ENCODE measurements around the gene MANF. TPM values are rescaled to one million over a fixed set of nuclear protein-coding genes. Genes with fewer than 3 reads are reported as not detected.

Gene MANF
- 130 and 131 TPM in 2 replicates for total RNA-seq
- long read RNA-seq, partial matches to known transcripts: 0 of 2 reads
- long read RNA-seq, other reads (novel, unspliced or antisense): 0 of 2 reads

DNA sequence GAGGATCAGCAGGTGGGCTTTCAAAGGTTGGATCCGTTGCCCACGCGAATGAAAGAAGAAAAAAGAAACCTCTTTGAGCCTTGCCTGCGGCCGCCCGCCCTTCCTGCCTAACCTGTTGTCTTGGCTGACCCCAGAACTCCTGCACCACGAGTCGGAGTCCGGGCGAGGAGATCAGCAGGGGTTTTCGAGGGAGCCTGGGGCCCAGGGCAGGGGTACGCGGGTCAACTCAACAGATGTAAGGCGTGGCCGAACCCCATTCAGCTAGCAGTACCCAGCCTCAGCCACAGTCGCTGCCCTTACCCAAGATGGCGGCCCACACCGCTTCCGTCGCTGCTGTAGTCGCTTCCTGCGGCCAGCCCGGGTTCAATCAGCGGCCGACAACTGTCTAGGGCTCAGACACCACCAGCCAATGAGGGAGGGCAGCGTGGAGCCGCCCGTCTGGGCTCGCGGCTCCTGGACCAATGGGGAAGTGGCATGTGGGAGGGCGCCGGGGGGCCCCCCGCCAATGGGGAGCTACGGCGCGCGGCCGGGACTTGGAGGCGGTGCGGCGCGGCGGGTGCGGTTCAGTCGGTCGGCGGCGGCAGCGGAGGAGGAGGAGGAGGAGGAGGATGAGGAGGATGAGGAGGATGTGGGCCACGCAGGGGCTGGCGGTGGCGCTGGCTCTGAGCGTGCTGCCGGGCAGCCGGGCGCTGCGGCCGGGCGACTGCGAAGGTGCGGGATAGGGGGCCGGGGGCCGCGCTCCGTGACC is at the start of gene MANF:
Gene MANF, plus strand, starts transcription at position 566 of the 748 bp plus-strand sequence. Its CDS starts 52 bp downstream, at position 618.
- Mint-ChIP-seq H3K4me3 (ENCODE audit: low read depth) (peak within 1 kb of the TSS; percentile 99), H3K27ac (peak within 1 kb of the TSS; percentile 100), H3K4me1 (ENCODE audit: low read depth) (peaks cover 37% of the 10 kb centered on the region), H3K9me3 (ENCODE audit: low read depth) (no peaks in the 10 kb centered on the region), H3K27me3 (no peaks in the 10 kb centered on the region), H3K36me3 (ENCODE audit: insufficient read depth) (peaks cover 15% of the 10 kb centered on the region)
- peak; percentile 94 for DNase-seq (ENCODE audit: low spot score, unreplicated experiment)
- TF ChIP-seq, protein P1, sequence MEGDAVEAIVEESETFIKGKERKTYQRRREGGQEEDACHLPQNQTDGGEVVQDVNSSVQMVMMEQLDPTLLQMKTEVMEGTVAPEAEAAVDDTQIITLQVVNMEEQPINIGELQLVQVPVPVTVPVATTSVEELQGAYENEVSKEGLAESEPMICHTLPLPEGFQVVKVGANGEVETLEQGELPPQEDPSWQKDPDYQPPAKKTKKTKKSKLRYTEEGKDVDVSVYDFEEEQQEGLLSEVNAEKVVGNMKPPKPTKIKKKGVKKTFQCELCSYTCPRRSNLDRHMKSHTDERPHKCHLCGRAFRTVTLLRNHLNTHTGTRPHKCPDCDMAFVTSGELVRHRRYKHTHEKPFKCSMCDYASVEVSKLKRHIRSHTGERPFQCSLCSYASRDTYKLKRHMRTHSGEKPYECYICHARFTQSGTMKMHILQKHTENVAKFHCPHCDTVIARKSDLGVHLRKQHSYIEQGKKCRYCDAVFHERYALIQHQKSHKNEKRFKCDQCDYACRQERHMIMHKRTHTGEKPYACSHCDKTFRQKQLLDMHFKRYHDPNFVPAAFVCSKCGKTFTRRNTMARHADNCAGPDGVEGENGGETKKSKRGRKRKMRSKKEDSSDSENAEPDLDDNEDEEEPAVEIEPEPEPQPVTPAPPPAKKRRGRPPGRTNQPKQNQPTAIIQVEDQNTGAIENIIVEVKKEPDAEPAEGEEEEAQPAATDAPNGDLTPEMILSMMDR (IDR thresholded peaks at IDR 0.05; ENCODE audit: unreplicated experiment): no peak

DNA sequence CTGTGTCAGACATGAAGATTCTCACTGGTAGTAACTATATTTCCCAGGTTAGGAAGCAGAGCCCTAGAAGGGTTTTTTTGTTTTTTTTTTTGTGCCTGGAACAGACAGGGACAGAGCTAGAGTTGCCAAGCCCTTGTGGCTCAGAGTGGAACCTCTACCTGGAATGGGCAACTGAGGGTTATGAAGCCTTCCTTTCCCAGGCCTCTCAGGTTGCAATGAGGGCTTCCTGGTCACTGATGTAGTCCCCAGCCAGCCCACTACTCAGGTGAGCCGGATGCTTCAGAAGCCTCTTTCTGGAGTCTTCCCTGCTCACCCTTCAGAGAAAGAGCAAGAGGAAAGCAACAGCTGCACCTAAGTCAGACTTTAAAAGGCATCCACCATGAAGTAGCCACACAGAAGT is 48.8 kb upstream of the MANF start:
- H3K36me3 Mint-ChIP-seq (ENCODE audit: insufficient read depth): peaks cover 4% of the 10 kb centered on the region
- H3K4me3 Mint-ChIP-seq (ENCODE audit: low read depth): no peak overlapping the region
- no peaks in the 10 kb centered on the region for H3K27me3 Mint-ChIP-seq
- H3K4me1 Mint-ChIP-seq (ENCODE audit: low read depth): peaks cover 22% of the 10 kb centered on the region
- TF ChIP-seq, protein P1 (IDR thresholded peaks at IDR 0.05; ENCODE audit: unreplicated experiment): no peak
- H3K27ac Mint-ChIP-seq: no peak overlapping the region
- no peaks in the 10 kb centered on the region for H3K9me3 Mint-ChIP-seq (ENCODE audit: low read depth)
- DNase-seq (ENCODE audit: low spot score, unreplicated experiment): no peak

GRCh38 chr3:51337666-51338065 is 47.4 kb upstream of the MANF start:
- no peaks in the 10 kb centered on the region for H3K9me3 Mint-ChIP-seq (ENCODE audit: low read depth)
- peaks cover 22% of the 10 kb centered on the region for H3K4me1 Mint-ChIP-seq (ENCODE audit: low read depth)

DNA sequence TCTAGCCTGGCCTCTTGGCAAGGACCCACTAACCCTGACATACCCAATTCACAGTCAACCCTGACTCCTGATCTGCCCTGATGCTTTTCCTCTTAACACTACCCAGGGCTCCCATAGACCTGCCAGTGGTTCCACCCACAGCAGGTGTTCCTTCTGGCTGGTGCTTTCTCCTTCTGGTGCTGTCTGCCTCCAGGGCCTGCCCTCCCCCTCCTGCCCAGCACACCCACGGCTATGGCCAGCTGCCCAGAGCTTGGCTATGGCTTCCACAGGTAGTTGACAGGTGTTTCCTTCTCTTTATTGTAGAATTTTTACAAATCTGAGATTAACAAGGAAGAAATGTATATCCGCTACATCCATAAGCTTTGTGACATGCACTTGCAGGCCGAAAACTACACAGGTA is 46.5 kb upstream of the MANF start:
- Mint-ChIP-seq H3K36me3 (ENCODE audit: insufficient read depth) (peaks cover 2% of the 10 kb centered on the region), H3K4me1 (ENCODE audit: low read depth) (peaks cover 22% of the 10 kb centered on the region), H3K4me3 (ENCODE audit: low read depth) (no peak overlapping the region), H3K27ac (no peak overlapping the region), H3K27me3 (no peaks in the 10 kb centered on the region), H3K9me3 (ENCODE audit: low read depth) (no peaks in the 10 kb centered on the region)
- TF ChIP-seq, protein P1 (IDR thresholded peaks at IDR 0.05; ENCODE audit: unreplicated experiment): no peak
- DNase-seq (ENCODE audit: low spot score, unreplicated experiment): no peak

More at GRCh38 chr3:51337666-51338065, 47.4 kb upstream of the MANF start:
- no peak for DNase-seq (ENCODE audit: low spot score, unreplicated experiment)
- Mint-ChIP-seq H3K4me3 (ENCODE audit: low read depth) (no peak overlapping the region), H3K27me3 (no peaks in the 10 kb centered on the region), H3K27ac (no peak overlapping the region), H3K36me3 (ENCODE audit: insufficient read depth) (peaks cover 4% of the 10 kb centered on the region)
- TF ChIP-seq, protein P1 (IDR thresholded peaks at IDR 0.05; ENCODE audit: unreplicated experiment): no peak

DNA sequence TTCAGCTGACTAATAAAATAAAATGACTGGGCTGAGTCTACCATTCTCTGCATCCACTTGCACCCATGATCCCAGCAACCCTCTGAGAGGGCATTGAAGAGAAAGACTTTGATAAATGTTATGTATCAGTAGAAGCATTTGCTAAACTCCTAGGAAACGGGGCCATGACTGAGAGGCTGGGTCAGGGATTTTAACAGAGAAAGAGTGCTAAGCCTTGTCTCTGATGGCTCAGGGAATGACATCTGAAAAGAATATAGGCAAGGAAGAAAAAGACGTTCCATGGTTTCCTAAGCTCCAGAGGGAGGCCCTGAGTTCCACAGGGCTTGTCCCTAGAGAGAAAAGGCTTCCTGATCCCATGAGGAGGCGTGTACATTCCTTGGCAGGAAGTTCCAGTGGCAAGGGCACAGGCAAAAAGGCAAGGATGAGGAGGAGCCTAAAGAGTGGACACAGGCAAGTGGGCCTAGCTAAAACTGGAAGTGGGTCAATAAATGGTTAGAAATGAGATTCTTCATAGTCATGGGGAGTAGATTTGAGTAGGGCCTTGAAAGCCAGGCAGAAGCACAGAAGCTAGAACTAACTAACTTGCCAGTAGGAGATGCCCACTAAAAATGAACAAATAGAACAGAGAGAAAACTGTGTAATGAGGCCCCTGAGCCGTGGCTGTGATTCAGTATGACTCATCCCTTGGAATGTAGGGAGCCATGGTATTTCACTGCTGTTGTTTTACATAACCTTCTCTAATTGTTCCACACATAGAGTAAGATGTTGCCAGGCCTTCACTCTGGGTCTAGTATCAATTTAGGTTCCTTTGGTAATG is 44.9 kb upstream of the MANF start:
- TF ChIP-seq, protein P1 (IDR thresholded peaks at IDR 0.05; ENCODE audit: unreplicated experiment): no peak
- Mint-ChIP-seq H3K4me3 (ENCODE audit: low read depth) (no peak overlapping the region), H3K9me3 (ENCODE audit: low read depth) (no peaks in the 10 kb centered on the region), H3K36me3 (ENCODE audit: insufficient read depth) (peaks cover 4% of the 10 kb centered on the region), H3K4me1 (ENCODE audit: low read depth) (peaks cover 18% of the 10 kb centered on the region), H3K27me3 (no peaks in the 10 kb centered on the region), H3K27ac (peak overlapping the region; percentile 59)
- no peak for DNase-seq (ENCODE audit: low spot score, unreplicated experiment)

All from progenitor cell of endocrine pancreas (in vitro differentiated cells).